ENCODE measurements around the gene STMN3. TPM values are rescaled to one million over a fixed set of nuclear protein-coding genes. Genes with fewer than 3 reads are reported as not detected.

The STMN3 gene
- polyA plus RNA-seq, 1 donor, result 23.1 TPM

DNA sequence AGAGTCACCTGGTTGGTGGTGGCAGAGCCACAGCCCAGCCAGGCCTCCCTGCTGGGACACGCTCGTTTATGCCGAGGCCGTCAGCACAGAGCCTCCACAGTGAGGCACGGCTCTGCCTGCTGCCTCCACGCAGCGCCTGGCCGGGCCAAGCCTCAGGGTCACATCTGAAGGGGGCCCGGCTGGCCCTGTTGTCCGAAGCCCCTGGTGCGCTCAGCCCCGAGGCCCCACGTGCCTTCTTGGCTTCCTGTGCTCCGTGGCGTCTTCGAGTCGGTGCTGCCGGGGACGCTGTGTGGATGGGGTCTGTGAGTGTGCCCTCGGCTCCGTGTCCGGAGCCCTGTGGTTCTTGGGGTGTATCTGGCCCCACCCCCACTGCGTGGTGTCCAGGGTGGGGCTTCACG lies 32.9 kb upstream of the STMN3 start:
- no CpG with 5 or more reads among the region's 24 CpGs for WGBS (ENCODE audit: insufficient coverage, low lambda C conversion rate)
- no peak for DNase-seq
- peak overlapping the region; percentile 48 for H3K27ac ChIP-seq (ENCODE audit: low read length)
- H3K9me3 ChIP-seq (ENCODE audit: control insufficient read depth, low read depth, low read length), result no peaks in the 10 kb centered on the region
- H3K4me1 ChIP-seq (ENCODE audit: control insufficient read depth, insufficient read depth, low read length), result peaks cover 17% of the 10 kb centered on the region
- H3K4me3 ChIP-seq (ENCODE audit: low read length), result no peak overlapping the region
- no peaks in the 10 kb centered on the region for H3K27me3 ChIP-seq (ENCODE audit: control insufficient read depth, insufficient read depth, low read length)
- peaks cover 7% of the 10 kb centered on the region for H3K36me3 ChIP-seq (ENCODE audit: control insufficient read depth, insufficient read depth, low read length)

DNA sequence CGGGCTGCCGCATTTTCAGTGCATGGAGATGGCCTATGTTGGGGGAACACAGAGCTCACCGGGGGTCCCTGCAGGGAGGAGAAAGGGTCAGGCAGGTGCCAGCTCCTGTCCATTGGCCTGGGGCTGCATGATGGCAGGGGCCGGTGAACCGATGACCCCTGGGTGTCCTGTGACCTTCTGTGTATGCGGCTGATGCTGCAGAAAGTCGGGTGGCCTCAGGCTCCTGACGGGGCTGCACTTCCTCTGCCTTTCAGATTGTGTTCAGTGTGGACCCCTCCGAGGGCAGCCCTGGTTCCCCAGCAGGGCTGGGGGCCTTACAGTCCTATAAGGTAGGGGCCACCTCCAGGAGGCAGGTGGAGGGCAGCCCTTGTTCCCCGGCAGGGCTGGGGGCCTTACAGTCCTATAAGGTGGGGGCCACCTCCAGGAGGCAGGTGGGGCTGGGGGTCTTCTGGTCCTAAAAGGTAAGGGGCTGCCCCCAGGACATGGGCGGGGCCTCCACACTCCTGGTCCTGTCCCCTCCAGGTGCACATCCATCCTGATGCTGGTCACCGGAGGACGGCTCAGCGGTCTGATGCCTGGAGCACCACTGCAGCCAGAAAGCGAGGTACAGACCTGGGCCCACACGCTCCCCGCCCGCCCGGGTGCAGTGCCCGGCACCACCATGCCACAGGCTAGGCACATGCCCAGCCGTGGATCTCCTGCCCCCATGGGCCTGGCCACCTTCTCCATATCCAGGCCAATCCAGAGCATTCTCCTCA lies 32.2 kb upstream of the STMN3 start:
- H3K9me3 ChIP-seq (ENCODE audit: control insufficient read depth, low read depth, low read length), result no peaks in the 10 kb centered on the region
- WGBS (ENCODE audit: insufficient coverage, low lambda C conversion rate), result no CpG with 5 or more reads among the region's 21 CpGs
- H3K4me3 ChIP-seq (ENCODE audit: low read length), result no peak overlapping the region
- no peak for DNase-seq
- peaks cover 8% of the 10 kb centered on the region for H3K36me3 ChIP-seq (ENCODE audit: control insufficient read depth, insufficient read depth, low read length)
- no peaks in the 10 kb centered on the region for H3K27me3 ChIP-seq (ENCODE audit: control insufficient read depth, insufficient read depth, low read length)
- no peak overlapping the region for H3K27ac ChIP-seq (ENCODE audit: low read length)
- H3K4me1 ChIP-seq (ENCODE audit: control insufficient read depth, insufficient read depth, low read length), result peaks cover 17% of the 10 kb centered on the region

DNA sequence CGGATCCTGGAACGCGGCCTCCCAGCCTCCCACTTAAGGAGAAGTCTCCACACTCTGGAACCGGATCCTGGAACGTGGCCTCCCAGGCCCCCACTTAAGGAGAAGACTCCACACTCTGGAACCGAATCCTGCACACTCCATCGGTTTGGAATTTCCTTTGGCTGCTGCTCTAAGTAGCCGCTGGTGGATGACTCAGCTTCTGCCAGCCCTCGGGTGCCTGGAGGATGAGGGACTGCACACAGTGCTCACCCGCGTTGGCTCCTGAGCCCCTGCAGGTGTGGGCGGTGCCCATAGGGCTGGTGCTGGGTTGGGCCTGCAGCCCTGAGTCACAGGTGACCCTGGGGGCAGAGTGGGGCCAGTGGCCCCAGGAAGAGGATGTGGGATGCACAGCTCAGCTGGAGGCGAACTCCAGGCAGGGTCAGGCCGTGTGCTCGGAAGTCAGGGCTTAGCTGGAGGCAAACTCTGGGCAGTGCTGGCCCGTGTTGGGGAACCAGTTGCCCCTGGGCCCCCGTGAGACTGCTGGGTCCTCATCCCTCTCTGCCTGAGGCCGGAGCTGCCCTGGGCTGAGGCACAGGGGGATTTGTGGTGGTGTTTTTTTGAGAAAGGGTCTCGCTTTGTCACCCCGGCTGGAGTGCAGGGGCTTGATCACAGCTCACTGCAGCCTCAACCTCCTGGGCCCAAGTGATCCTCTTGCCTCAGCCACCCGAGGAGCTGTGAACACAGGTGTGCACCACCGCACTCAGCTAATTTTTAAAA lies 29.3 kb upstream of the STMN3 start:
- DNase-seq, result no peak
- Histone ChIP-seq H3K27ac (ENCODE audit: low read length) (no peak overlapping the region), H3K9me3 (ENCODE audit: control insufficient read depth, low read depth, low read length) (no peaks in the 10 kb centered on the region), H3K27me3 (ENCODE audit: control insufficient read depth, insufficient read depth, low read length) (no peaks in the 10 kb centered on the region), H3K36me3 (ENCODE audit: control insufficient read depth, insufficient read depth, low read length) (peaks cover 11% of the 10 kb centered on the region), H3K4me3 (ENCODE audit: low read length) (no peak overlapping the region), H3K4me1 (ENCODE audit: control insufficient read depth, insufficient read depth, low read length) (peaks cover 17% of the 10 kb centered on the region)
- no CpG with 5 or more reads among the region's 22 CpGs for whole genome bisulfite sequencing (ENCODE audit: insufficient coverage, low lambda C conversion rate)

DNA sequence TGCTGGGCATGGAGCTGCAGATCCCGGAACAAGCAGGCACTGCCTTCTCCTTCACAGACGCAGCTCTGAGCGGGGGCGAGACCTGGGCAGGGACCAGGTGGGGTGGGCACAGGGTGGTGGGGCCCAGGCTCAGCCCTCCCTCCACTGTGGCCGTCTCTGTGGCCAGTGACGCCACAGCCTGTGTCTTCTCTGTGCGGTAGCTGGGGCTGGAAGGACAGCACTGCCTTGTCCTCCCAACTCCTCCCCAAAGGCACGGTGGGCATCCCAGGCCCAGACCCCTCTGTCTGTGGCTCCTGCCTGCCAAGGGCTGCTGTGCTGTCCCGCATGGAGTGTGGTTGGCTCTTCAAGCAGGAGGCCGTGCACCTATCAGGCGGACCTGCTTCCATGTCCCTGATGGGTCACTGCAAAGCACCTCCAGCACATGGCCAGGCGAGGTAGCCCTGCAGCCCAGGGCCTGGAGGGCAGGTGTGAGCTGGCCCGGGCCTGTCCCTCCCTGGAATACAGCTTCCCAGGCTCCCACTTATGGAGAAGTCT lies 28.5 kb upstream of the STMN3 start:
- peaks cover 11% of the 10 kb centered on the region for H3K36me3 ChIP-seq (ENCODE audit: control insufficient read depth, insufficient read depth, low read length)
- no peak for DNase-seq
- H3K9me3 ChIP-seq (ENCODE audit: control insufficient read depth, low read depth, low read length), result no peaks in the 10 kb centered on the region
- H3K27ac ChIP-seq (ENCODE audit: low read length), result no peak overlapping the region
- H3K4me1 ChIP-seq (ENCODE audit: control insufficient read depth, insufficient read depth, low read length), result peaks cover 10% of the 10 kb centered on the region
- WGBS (ENCODE audit: insufficient coverage, low lambda C conversion rate), result no CpG with 5 or more reads among the region's 13 CpGs
- no peaks in the 10 kb centered on the region for H3K27me3 ChIP-seq (ENCODE audit: control insufficient read depth, insufficient read depth, low read length)
- no peak overlapping the region for H3K4me3 ChIP-seq (ENCODE audit: low read length)

DNA sequence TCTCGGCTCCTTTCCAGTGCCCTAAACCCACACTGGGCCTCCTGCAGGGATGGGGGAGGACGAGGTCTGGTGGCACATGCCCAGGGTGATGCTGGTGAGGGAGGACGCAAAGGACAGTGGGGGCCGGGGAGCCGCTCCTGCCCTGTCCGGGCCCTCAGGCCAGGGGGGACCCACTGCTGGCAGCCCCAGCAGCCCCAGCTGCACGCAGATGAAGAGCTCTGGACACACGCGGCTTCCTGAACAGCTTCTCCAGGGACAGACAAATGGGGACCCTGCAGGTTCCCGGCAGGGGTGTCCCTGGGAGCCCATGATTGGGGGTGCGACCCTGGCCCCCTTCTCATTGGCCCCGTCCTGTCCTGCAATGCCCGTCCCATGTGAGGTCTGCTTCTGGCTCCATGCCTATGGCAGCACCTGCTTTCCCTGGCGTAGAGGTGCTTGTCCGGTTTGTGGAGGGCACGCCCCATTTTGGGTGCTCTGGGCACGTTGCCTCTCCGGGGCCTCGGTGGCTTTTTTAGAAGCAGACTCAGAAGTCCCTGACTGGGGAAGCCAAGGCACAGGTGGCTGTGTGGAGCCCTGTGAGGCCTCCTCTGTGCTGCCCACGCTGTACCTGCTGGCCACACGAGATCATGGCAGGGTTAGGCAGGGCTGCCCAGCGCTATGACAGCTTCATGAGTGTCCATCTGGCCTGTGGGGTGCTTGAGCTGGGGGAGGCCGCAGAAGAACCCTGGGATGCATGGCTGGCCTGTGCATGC lies 27.8 kb upstream of the STMN3 start:
- Histone ChIP-seq H3K9me3 (ENCODE audit: control insufficient read depth, low read depth, low read length) (no peaks in the 10 kb centered on the region), H3K27ac (ENCODE audit: low read length) (no peak overlapping the region), H3K36me3 (ENCODE audit: control insufficient read depth, insufficient read depth, low read length) (peaks cover 15% of the 10 kb centered on the region), H3K4me3 (ENCODE audit: low read length) (no peak overlapping the region), H3K4me1 (ENCODE audit: control insufficient read depth, insufficient read depth, low read length) (peaks cover 3% of the 10 kb centered on the region), H3K27me3 (ENCODE audit: control insufficient read depth, insufficient read depth, low read length) (no peaks in the 10 kb centered on the region)
- no peak for DNase-seq
- WGBS (ENCODE audit: insufficient coverage, low lambda C conversion rate), result no CpG with 5 or more reads among the region's 23 CpGs

DNA sequence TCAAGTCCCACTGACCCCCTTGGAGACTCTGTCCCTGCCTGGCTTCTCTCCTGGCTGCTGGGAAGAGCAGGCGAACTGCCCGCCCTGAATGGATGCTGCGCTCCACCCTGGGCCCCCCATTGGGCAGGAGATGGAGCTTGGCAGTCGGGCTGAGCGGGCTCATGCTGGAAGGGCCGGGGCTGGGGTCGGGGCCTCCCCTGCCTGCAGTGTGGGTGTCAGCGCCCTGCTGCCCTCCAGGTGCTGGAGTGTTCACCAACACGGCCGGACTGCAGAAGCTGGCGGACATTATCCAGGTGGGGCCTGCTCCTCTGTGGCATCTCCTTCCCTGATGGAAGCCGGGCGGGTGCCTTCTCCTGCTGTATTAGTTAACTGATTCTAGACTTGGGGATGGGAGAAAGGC lies 27.2 kb upstream of the STMN3 start:
- no CpG with 5 or more reads among the region's 13 CpGs for WGBS (ENCODE audit: insufficient coverage, low lambda C conversion rate)

DNA sequence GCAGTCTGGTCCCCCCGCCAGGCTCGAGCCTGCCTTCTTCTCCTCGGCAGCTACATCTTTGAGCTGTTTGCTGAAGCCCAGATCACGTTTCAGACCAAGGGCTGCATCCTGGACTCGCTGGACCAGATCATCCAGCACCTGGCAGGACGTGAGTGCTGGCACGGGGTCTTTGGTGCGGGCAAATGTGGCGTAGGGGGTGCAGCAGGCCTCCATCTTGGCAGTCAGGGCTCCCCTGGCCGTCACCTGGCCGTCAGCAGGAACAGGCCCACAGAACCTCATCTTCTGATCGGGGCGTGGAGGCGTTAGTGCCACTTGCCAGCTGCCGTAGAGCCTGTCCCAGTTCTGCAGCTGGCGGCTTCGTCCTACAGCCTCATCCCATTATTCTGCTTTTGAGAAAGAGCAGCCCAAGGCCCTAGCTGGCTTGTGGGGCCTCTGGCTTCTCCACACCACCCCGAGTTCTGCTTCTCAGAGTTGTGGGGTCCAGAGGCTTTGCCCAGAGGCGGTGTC lies 26.6 kb upstream of the STMN3 start:
- Histone ChIP-seq H3K4me3 (ENCODE audit: low read length) (no peak overlapping the region), H3K27ac (ENCODE audit: low read length) (no peak overlapping the region), H3K4me1 (ENCODE audit: control insufficient read depth, insufficient read depth, low read length) (no peaks in the 10 kb centered on the region), H3K27me3 (ENCODE audit: control insufficient read depth, insufficient read depth, low read length) (no peaks in the 10 kb centered on the region), H3K36me3 (ENCODE audit: control insufficient read depth, insufficient read depth, low read length) (peaks cover 20% of the 10 kb centered on the region), H3K9me3 (ENCODE audit: control insufficient read depth, low read depth, low read length) (no peaks in the 10 kb centered on the region)
- DNase-seq, result no peak
- WGBS (ENCODE audit: insufficient coverage, low lambda C conversion rate), result no CpG with 5 or more reads among the region's 19 CpGs

More for the DNA sequence above, 27.2 kb upstream of the STMN3 start:
- Histone ChIP-seq H3K4me1 (ENCODE audit: control insufficient read depth, insufficient read depth, low read length) (no peaks in the 10 kb centered on the region), H3K9me3 (ENCODE audit: control insufficient read depth, low read depth, low read length) (no peaks in the 10 kb centered on the region), H3K4me3 (ENCODE audit: low read length) (no peak overlapping the region), H3K27ac (ENCODE audit: low read length) (no peak overlapping the region), H3K27me3 (ENCODE audit: control insufficient read depth, insufficient read depth, low read length) (no peaks in the 10 kb centered on the region), H3K36me3 (ENCODE audit: control insufficient read depth, insufficient read depth, low read length) (peaks cover 20% of the 10 kb centered on the region)
- DNase-seq, result no peak

DNA sequence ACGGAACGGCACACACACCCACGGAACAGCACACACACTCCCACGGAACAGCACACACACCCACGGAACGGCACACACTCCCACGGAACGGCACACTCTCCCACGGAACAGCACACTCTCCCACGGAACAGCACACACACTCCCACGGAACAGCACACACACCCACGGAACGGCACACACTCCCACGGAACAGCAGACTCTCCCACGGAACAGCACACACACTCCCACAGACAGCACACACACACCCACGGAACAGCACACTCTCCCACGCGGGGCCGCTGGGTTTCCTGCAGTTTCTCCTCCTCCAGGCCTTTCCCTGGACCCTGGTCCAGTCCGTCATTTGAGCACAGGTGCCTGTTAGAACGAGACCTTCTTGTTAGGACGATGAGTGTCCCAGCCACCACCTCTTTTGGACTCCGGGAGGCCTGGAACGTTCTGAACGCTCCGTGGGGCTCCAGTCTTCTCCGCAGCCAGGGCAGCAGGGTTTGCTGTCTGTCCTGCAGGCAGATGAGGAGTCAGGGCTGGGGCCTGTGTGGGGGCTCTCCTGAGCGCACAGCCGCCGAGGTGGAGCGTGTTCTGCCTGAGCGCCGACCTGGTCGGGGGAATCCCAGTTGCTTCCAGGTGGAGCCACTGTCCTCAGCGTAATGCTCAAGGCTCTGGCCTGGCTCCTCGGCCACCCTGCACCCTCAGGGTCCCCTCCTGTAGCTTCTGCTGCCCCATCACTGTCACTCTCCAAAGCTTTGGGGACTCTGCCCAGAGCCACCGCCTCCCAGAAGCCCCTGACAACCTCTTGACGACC lies 25.6 kb upstream of the STMN3 start:
- Histone ChIP-seq H3K27me3 (ENCODE audit: control insufficient read depth, insufficient read depth, low read length) (no peaks in the 10 kb centered on the region), H3K4me1 (ENCODE audit: control insufficient read depth, insufficient read depth, low read length) (no peaks in the 10 kb centered on the region), H3K36me3 (ENCODE audit: control insufficient read depth, insufficient read depth, low read length) (peaks cover 25% of the 10 kb centered on the region), H3K4me3 (ENCODE audit: low read length) (no peak overlapping the region), H3K27ac (ENCODE audit: low read length) (no peak overlapping the region), H3K9me3 (ENCODE audit: control insufficient read depth, low read depth, low read length) (no peaks in the 10 kb centered on the region)
- no peak for DNase-seq
- no CpG with 5 or more reads among the region's 38 CpGs for WGBS (ENCODE audit: insufficient coverage, low lambda C conversion rate)

DNA sequence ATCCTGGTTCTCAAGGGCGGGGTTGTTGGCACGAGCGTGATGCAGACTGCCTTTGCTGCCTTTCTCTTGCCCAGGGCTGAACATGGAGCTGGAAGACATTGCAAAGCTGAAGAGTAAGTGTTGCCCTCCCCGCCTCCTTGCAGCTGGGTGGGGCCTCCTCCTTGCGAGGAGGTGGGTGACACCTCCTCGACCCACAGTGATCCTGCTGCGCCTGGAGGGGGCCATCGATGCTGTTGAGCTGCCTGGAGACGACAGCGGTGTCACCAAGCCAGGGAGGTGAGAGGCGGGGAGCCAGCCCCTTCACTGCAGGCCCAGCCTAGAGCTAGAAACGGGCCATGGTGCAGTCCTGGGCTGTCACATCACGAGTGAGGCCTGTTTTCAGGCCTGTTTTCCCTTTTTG lies 24.8 kb upstream of the STMN3 start:
- no peak for DNase-seq
- Histone ChIP-seq H3K27ac (ENCODE audit: low read length) (no peak overlapping the region), H3K36me3 (ENCODE audit: control insufficient read depth, insufficient read depth, low read length) (peaks cover 28% of the 10 kb centered on the region), H3K9me3 (ENCODE audit: control insufficient read depth, low read depth, low read length) (no peaks in the 10 kb centered on the region), H3K4me3 (ENCODE audit: low read length) (no peak overlapping the region), H3K27me3 (ENCODE audit: control insufficient read depth, insufficient read depth, low read length) (no peaks in the 10 kb centered on the region), H3K4me1 (ENCODE audit: control insufficient read depth, insufficient read depth, low read length) (no peaks in the 10 kb centered on the region)
- WGBS (ENCODE audit: insufficient coverage, low lambda C conversion rate), result no CpG with 5 or more reads among the region's 13 CpGs

All from large intestine (tissue), 3 donors.